HepG2 (cell line): ENCODE data around the gene HOXA13. TPM values are rescaled to one million over a fixed set of nuclear protein-coding genes. Genes with fewer than 3 reads are reported as not detected.

Experiments used
- ATAC-seq: fragments of 200-7000 bp; cut with Tn5 transposase; 3 replicates; pipeline ENCODE4 v1.9.1; 2020; ENCODE audit warnings: mild to moderate bottlenecking, moderate library complexity
- BruUV-seq: library from RNA; stranded (reverse); fragments of 400-500 nt; replicated peaks from 2 replicates; lab custom pipeline; 2021; lab: Mats Ljungman, UMichigan
- CTCF ChIA-PET: fragments of 300-600 bp; formaldehyde crosslinking; extraction: SDS; loops from one replicate; lab custom pipeline; 2021; ENCODE audit warnings: low total read pairs, inconsistent platforms, low intra/inter-chr PET ratio; lab: Yijun Ruan, JAX
- POLR2A ChIA-PET: fragments of 350-600 bp; sonication (Branson Sonifier 250); formaldehyde crosslinking; loops from one replicate; lab custom pipeline; 2020; ENCODE audit warnings: antibody characterized with exemption, inconsistent platforms; lab: Yijun Ruan, JAX
- DNase-seq: peaks from one replicate; pipeline ENCODE4 v3.0.0-alpha.2; 2015; ENCODE audit warnings: low spot score
- FAIRE-seq: peaks from 3 replicates; lab custom pipeline; 2011; peaks lifted over from hg19 to GRCh38; lab: Jason Lieb, UNC
- H2AFZ ChIP-seq: one replicate; pipeline ENCODE4 v1.6.1; 2011; ENCODE audit warnings: low read length, inconsistent platforms
- H3K27ac ChIP-seq: fragments of 300-600 bp; 3 replicates; pipeline ENCODE4 v1.8.0; 2011; ENCODE audit warnings: mixed run types, mild to moderate bottlenecking, mixed read lengths, low read length, inconsistent platforms; ENCODE audit not compliant: insufficient read depth; ENCODE audit errors: extremely low read length
- H3K27me3 ChIP-seq, 2 experiments: fragments of 200-600 bp in 1 of 2; 2 replicates in 1 of 2; 3 replicates in 1 of 2; pipeline versions ENCODE4 v1.6.0 to v1.8.0; 2011; ENCODE audit warnings: low read length in 2 of 2, mild to moderate bottlenecking in 2 of 2, moderate library complexity in 2 of 2, inconsistent platforms in 1 of 2; ENCODE audit not compliant: insufficient read depth in 2 of 2, control insufficient read depth in 1 of 2
- H3K36me3 ChIP-seq, 2 experiments: fragments of 200-600 bp in 1 of 2; replicated peaks in 1 of 2; 2 replicates in 1 of 2; 3 replicates in 1 of 2; pipeline versions ENCODE4 v1.5.1 to v1.8.0; 2011; ENCODE audit warnings: low read length in 2 of 2, inconsistent platforms in 1 of 2; ENCODE audit not compliant: insufficient read depth in 2 of 2, control insufficient read depth in 1 of 2
- H3K4me1 ChIP-seq: 2 replicates; pipeline ENCODE4 v1.5.1; 2012; ENCODE audit warnings: low read length, inconsistent platforms; ENCODE audit not compliant: insufficient read depth
- H3K4me2 ChIP-seq: 2 replicates; pipeline ENCODE4 v1.6.0; 2011; ENCODE audit warnings: low read depth, low read length, inconsistent platforms
- H3K4me3 ChIP-seq, 3 experiments: fragments of 200-600 bp in 1 of 3; sonication (generic), shearing (Covaris generic) in 1 of 3; replicated peaks in 1 of 3; 2 replicates each; pipeline ENCODE4 v1.5.1; 2011 to 2016; ENCODE audit warnings: low read length in 3 of 3, inconsistent platforms in 2 of 3, low read depth in 2 of 3, mild to moderate bottlenecking in 2 of 3, control low read depth in 1 of 3, mixed read lengths in 1 of 3; ENCODE audit not compliant: insufficient read depth in 1 of 3
- H3K79me2 ChIP-seq: one replicate; pipeline ENCODE4 v1.6.1; 2011; ENCODE audit warnings: low read length, inconsistent platforms; ENCODE audit not compliant: insufficient read depth
- H3K9ac ChIP-seq: 2 replicates; pipeline ENCODE4 v1.6.0; 2011; ENCODE audit warnings: mild to moderate bottlenecking, low read depth, low read length, inconsistent platforms; ENCODE audit not compliant: insufficient read depth
- H3K9me3 ChIP-seq: 2 replicates; pipeline ENCODE4 v1.5.1; 2012; ENCODE audit warnings: mild to moderate bottlenecking, low read length
- H4K20me1 ChIP-seq: 2 replicates; pipeline ENCODE4 v1.6.0; 2011; ENCODE audit warnings: inconsistent platforms, mild to moderate bottlenecking, low read length, moderate library complexity; ENCODE audit not compliant: insufficient read depth
- ARID3A ChIP-seq: IDR thresholded peaks from 2 replicates; pipeline ENCODE4 v1.6.1; 2012; ENCODE audit warnings: low read depth, low read length, improper control_type of control experiment
- BCL6 ChIP-seq: IDR thresholded peaks from 2 replicates; pipeline ENCODE4 v1.6.1; 2016; ENCODE audit warnings: missing genetic modification reagents, missing compliant biosample characterization
- MED1 ChIP-seq: sonication (generic); formaldehyde crosslinking; IDR thresholded peaks from 2 replicates; pipeline ENCODE4 v1.4.0; 2020; ENCODE audit warnings: missing genetic modification reagents
- MED13 ChIP-seq: sonication (generic); formaldehyde crosslinking; IDR thresholded peaks from 2 replicates; pipeline ENCODE4 v1.5.0; 2020; ENCODE audit warnings: missing genetic modification reagents
- MTF2 ChIP-seq: sonication (generic); formaldehyde crosslinking; IDR thresholded peaks from 2 replicates; pipeline ENCODE4 v1.5.0; 2020; ENCODE audit warnings: missing genetic modification reagents, borderline replicate concordance
- RARG ChIP-seq: sonication (generic); formaldehyde crosslinking; IDR thresholded peaks from 2 replicates; pipeline ENCODE4 v1.4.0; 2020; ENCODE audit warnings: low read depth, mild to moderate bottlenecking, missing genetic modification reagents
- RBM39 ChIP-seq: fragments of 200-400 bp; formaldehyde crosslinking; IDR thresholded peaks from one replicate; pipeline ENCODE4 v1.6.1; 2018; ENCODE audit warnings: antibody characterized with exemption, mild to moderate bottlenecking, low read depth, low read length; ENCODE audit not compliant: poor library complexity, severe bottlenecking
- SATB2 ChIP-seq: sonication (generic); formaldehyde crosslinking; IDR thresholded peaks from 2 replicates; pipeline ENCODE4 v1.5.0; 2020; ENCODE audit warnings: missing genetic modification reagents
- THYN1 ChIP-seq: sonication (generic); formaldehyde crosslinking; IDR thresholded peaks from 2 replicates; pipeline ENCODE4 v1.8.1; 2023; ENCODE audit warnings: low read depth, mild to moderate bottlenecking, moderate library complexity, missing genetic modification reagents, borderline replicate concordance
- YEATS2 ChIP-seq: sonication (generic); formaldehyde crosslinking; IDR thresholded peaks from 2 replicates; pipeline ENCODE4 v1.4.0; 2020; ENCODE audit warnings: missing genetic modification reagents, borderline replicate concordance
- WGBS: methylation state at CpG from one replicate; pipeline ENCODE4 v1.1.6; 2017; ENCODE audit warnings: low lambda C conversion rate; 5-methylcytosine and 5-hydroxymethylcytosine counted together
- in situ Hi-C: cut with HindIII; loops from 2 replicates; pipeline ENCODE4 v1.10.0; 2017; ENCODE audit warnings: low pct_unique_long_range_greater_than_20kb; ENCODE audit not compliant: extremely low pct_ligation_motif_present
- intact Hi-C: fragments of 100-400 bp; cut with micrococcal nuclease; formaldehyde crosslinking; loops from one replicate; pipeline ENCODE4 v1.10.0; 2022; ENCODE audit not compliant: unreplicated experiment
- polyA plus RNA-seq, 8 experiments: library from polyadenylated mRNA; depleted of rRNA in 3 of 8; stranded (reverse) in 7 of 8; unstranded in 1 of 8; fragments of >200 nt; fragmentation: Illumina TruSeq in 4 of 8; extraction: Trizol in 4 of 8; gene quantifications; 2 replicates each; pipeline versions ENCODE4 v1.2.1 to v1.2.3, GENCODE V29; 2011 to 2016; ENCODE audit warnings: low read depth in 4 of 8, missing spikeins in 1 of 8, mixed read lengths in 1 of 8; ENCODE audit not compliant: insufficient read depth in 1 of 8
- total RNA-seq, 5 experiments: library from RNA; depleted of rRNA; stranded (reverse); fragments of >200 nt; fragmentation: Illumina TruSeq; extraction: Trizol; gene quantifications; 2 replicates each; pipeline ENCODE4 v1.2.3, GENCODE V29; 2016; ENCODE audit warnings: low read depth in 1 of 5
- TF ChIP-seq, protein P1 (sequence below), 2 experiments: sonication (generic) in 1 of 2; formaldehyde crosslinking in 1 of 2; IDR thresholded peaks; 2 replicates each; pipeline versions ENCODE4 v1.4.0 to v1.6.1; 2016 to 2020; ENCODE audit warnings: borderline replicate concordance in 1 of 2, low read depth in 1 of 2, mild to moderate bottlenecking in 1 of 2, missing genetic modification reagents in 1 of 2
- TF ChIP-seq, protein P2 (sequence below): sonication (generic); formaldehyde crosslinking; IDR thresholded peaks from 2 replicates; pipeline ENCODE4 v1.5.0; 2020; ENCODE audit warnings: mild to moderate bottlenecking, missing genetic modification reagents

HOXA13 gene
- total and polyA plus RNA-seq, 2 of the 13 experiments (the other 11 are each of a cell fraction or from before 2014, with no cell fraction given): 0.01 to 0.04 TPM

- in situ Hi-C loops: no loop called here
- no peak overlapping the region for H2AFZ ChIP-seq
- 0 out of 2 replicates have a peak, but pooled peaks have one; percentile 13 for TF ChIP-seq ARID3A
- peak; percentile 32; the same call in 1 of the 2 replicates for TF ChIP-seq BCL6 (CRISPR knock-in tag)
- TF ChIP-seq, protein P1, sequence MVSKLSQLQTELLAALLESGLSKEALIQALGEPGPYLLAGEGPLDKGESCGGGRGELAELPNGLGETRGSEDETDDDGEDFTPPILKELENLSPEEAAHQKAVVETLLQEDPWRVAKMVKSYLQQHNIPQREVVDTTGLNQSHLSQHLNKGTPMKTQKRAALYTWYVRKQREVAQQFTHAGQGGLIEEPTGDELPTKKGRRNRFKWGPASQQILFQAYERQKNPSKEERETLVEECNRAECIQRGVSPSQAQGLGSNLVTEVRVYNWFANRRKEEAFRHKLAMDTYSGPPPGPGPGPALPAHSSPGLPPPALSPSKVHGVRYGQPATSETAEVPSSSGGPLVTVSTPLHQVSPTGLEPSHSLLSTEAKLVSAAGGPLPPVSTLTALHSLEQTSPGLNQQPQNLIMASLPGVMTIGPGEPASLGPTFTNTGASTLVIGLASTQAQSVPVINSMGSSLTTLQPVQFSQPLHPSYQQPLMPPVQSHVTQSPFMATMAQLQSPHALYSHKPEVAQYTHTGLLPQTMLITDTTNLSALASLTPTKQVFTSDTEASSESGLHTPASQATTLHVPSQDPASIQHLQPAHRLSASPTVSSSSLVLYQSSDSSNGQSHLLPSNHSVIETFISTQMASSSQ (IDR thresholded peaks at IDR 0.05; ENCODE audit: low read depth): peak; percentile 20; the same call in 1 of the 2 replicates
- TF ChIP-seq, protein P1 (CRISPR knock-in tag; IDR thresholded peaks at IDR 0.05; ENCODE audit: borderline replicate concordance): peak; percentile 32; the same call in 1 of the 2 replicates
- no peak for TF ChIP-seq YEATS2 (CRISPR knock-in tag)
- peak; percentile 87; the same call in 1 of the 2 replicates for TF ChIP-seq MTF2 (CRISPR knock-in tag)
- TF ChIP-seq, protein P2, sequence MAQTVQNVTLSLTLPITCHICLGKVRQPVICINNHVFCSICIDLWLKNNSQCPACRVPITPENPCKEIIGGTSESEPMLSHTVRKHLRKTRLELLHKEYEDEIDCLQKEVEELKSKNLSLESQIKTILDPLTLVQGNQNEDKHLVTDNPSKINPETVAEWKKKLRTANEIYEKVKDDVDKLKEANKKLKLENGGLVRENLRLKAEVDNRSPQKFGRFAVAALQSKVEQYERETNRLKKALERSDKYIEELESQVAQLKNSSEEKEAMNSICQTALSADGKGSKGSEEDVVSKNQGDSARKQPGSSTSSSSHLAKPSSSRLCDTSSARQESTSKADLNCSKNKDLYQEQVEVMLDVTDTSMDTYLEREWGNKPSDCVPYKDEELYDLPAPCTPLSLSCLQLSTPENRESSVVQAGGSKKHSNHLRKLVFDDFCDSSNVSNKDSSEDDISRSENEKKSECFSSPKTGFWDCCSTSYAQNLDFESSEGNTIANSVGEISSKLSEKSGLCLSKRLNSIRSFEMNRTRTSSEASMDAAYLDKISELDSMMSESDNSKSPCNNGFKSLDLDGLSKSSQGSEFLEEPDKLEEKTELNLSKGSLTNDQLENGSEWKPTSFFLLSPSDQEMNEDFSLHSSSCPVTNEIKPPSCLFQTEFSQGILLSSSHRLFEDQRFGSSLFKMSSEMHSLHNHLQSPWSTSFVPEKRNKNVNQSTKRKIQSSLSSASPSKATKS (CRISPR knock-in tag): no peak
- no peak for TF ChIP-seq MED13 (CRISPR knock-in tag)
- no peak for TF ChIP-seq MED1 (CRISPR knock-in tag)
- TF ChIP-seq RBM39: peak; percentile 30
- no peak for TF ChIP-seq THYN1
- TF ChIP-seq SATB2: no peak
- no peak for TF ChIP-seq RARG (CRISPR knock-in tag)
Measured at GRCh38 chr7:27179503-27180430, 20.1 kb downstream of the HOXA13 start.

More at GRCh38 chr7:27179503-27180430, 20.1 kb downstream of the HOXA13 start:
- WGBS: 14% methylated on average over 41 of the region's 56 CpGs
- ATAC-seq: peak; percentile 79
- intact Hi-C loops: no loop called here
- Histone ChIP-seq H3K36me3 (no peaks in the 10 kb centered on the region), H3K27ac (no peak overlapping the region), H3K9me3 (no peaks in the 10 kb centered on the region), H3K9ac (peak overlapping the region; percentile 17; the same call in 1 of the 2 replicates), H3K27me3 (peaks cover 15 to 87% of the 10 kb centered on the region in 2 experiments), H4K20me1 (peaks cover 2% of the 10 kb centered on the region; the same call in 1 of the 2 replicates), H3K4me1 (peaks cover 34% of the 10 kb centered on the region), H3K4me2 (peak overlapping the region; percentile 83), H3K79me2 (no peaks in the 10 kb centered on the region), H3K4me3 (peak overlapping the region in 2 of 3 experiments; percentile 40 to 62; a peak in 4 of 6 replicates)
- DNase-seq: peak; percentile 41
- ChIA-PET POLR2A (no interaction called here), CTCF (no interaction called here)
- BruUV-seq: no TSS peak
- FAIRE-seq: no peak
